Measurements from ENCODE around the gene PYGM. TPM values are rescaled to one million over a fixed set of nuclear protein-coding genes. Genes with fewer than 3 reads are reported as not detected.

PYGM gene
- total RNA-seq, 6 donors from 2014 or later: 1.0 to 3.7 (median 1.5) TPM

DNA sequence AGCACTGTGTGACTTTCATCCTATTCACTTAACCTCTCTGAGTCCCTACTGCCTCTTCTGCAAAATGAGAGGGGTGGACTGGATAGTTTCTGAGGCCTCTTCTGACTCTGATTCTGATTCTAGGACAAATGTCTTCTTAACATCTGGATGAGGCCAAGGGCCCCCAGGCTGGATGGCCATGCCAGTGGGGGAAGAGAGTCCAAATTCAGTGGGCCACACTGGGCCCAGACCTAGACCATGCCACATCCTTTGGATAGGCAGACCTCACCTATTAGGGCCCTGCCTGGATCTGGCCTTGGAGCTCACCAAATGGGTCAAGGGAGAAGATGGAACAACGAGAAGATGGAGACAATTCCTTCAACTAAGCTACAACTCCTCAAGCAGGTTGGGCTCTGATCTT, 61.3 kb downstream of the PYGM start:
- no peaks in the 10 kb centered on the region for H3K4me1 ChIP-seq
- no peaks in the 10 kb centered on the region for H3K27me3 ChIP-seq
- no peak for ATAC-seq (ENCODE audit: low FRiP score in 2 of 2)
- H3K4me3 ChIP-seq: no peak overlapping the region
- H3K36me3 ChIP-seq: no peaks in the 10 kb centered on the region
- no peak for TF ChIP-seq POLR2AphosphoS5 (IDR thresholded peaks at IDR 0.05)
- no peak for TF ChIP-seq EP300 (IDR thresholded peaks at IDR 0.05)
- TF ChIP-seq CTCF (IDR thresholded peaks at IDR 0.05): no peak
- TF ChIP-seq POLR2A (IDR thresholded peaks at IDR 0.05): no peak
- WGBS, 2 donors: 67 to 70% methylated on average over 1 of the region's 1 CpG
- H3K9me3 ChIP-seq: no peaks in the 10 kb centered on the region
- H3K27ac ChIP-seq: no peak overlapping the region
- DNase-seq: no peak

DNA sequence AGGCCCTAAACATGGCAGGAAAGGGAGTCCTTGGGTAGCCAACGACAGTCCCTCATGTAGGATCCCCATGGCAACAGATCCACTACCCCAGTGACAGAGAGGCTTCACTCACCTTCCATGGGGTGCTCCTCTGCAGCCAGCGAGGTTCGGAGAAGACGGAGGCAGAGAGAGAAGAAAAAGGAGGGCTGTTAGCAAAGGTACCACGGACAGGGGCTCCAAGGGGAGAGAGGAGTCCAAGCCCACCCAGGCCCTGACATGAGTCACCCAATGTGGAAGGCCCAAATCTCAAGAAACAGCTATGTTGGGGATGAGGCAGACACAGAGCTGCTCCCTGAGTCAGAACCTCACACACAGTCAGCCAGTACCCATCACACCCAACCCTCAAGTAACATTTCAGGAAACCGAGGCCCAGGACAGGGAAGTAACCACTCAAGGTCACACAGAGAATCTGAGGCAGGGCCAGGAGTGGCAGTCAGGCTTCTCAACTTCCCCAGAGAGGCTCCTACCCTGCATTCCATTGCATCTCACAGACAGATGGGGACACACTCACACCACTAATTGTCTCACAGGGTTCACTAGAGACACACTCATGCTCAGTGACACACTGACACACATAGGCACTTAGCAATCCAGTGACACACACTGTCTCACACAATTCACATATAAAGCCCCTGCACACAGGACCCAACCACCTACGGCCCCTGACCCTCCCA, 62.0 kb downstream of the PYGM start:
- DNase-seq (no peak), ATAC-seq (ENCODE audit: low FRiP score in 2 of 2) (no peak)
- Histone ChIP-seq H3K27ac (no peak overlapping the region), H3K27me3 (no peaks in the 10 kb centered on the region), H3K9me3 (no peaks in the 10 kb centered on the region), H3K4me1 (no peaks in the 10 kb centered on the region), H3K4me3 (no peak overlapping the region), H3K36me3 (no peaks in the 10 kb centered on the region)
- WGBS, 2 donors: 75 to 87% methylated on average over 6 to 7 of the region's 7 CpGs
- TF ChIP-seq POLR2A (IDR thresholded peaks at IDR 0.05) (no peak), POLR2AphosphoS5 (IDR thresholded peaks at IDR 0.05) (no peak), EP300 (IDR thresholded peaks at IDR 0.05) (no peak), CTCF (IDR thresholded peaks at IDR 0.05) (no peak)

Other genes with a start within 250 kb of the PYGM start
- gene SLC22A11, start 204.0 kb downstream of the PYGM start, total RNA-seq: not detected
- not detected for gene SLC22A12, start 168.8 kb downstream of the PYGM start, total RNA-seq
- gene NRXN2, start 36.8 kb downstream of the PYGM start, total RNA-seq: 10 to 100 TPM in 1 of 6 donors, 1 to 10 TPM in 2, under 1 TPM in 1, not detected in 2; 0.59 to 21.6 (median 2.9) TPM
- gene RASGRP2, start 15.8 kb downstream of the PYGM start, total RNA-seq: 10 to 100 TPM; 20.5 to 80.7 (median 33.9) TPM
- 100 to 1,000 TPM; 231 to 625 (median 265) TPM for gene SF1, start 18.6 kb upstream of the PYGM start, total RNA-seq
- gene MAP4K2, start 43.2 kb upstream of the PYGM start, total RNA-seq: 10 to 100 TPM; 19.0 to 84.7 (median 29.2) TPM
- 10 to 100 TPM; 15.4 to 47.1 (median 24.4) TPM for gene MEN1, start 50.6 kb upstream of the PYGM start, total RNA-seq
- gene CDC42BPG, start 84.7 kb upstream of the PYGM start, total RNA-seq: 10 to 100 TPM; 21.6 to 62.4 (median 26.0) TPM
- 100 to 1,000 TPM in 4 of 6 donors, 10 to 100 TPM in 2; 43.0 to 167 (median 103) TPM for gene EHD1, start 118.6 kb upstream of the PYGM start, total RNA-seq
- 10 to 100 TPM; 24.6 to 59.2 (median 33.3) TPM for gene ATG2A, start 157.2 kb upstream of the PYGM start, total RNA-seq
- 10 to 100 TPM; 21.0 to 48.1 (median 27.5) TPM for gene PPP2R5B, start 164.7 kb upstream of the PYGM start, total RNA-seq
- gene GPHA2, start 175.9 kb upstream of the PYGM start, total RNA-seq: not detected
- under 1 TPM in 1 of 6 donors, not detected in 5; 0.15 TPM for gene MAJIN, start 212.1 kb upstream of the PYGM start, total RNA-seq
- 10 to 100 TPM in 1 of 6 donors, 1 to 10 TPM in 5; 1.7 to 36.7 (median 6.0) TPM for gene BATF2, start 237.0 kb upstream of the PYGM start, total RNA-seq